Mesenchymal stem cell (in vitro differentiated cells and primary cell): ENCODE data around the gene S100A14.
A peak's percentile ranks its signal among the peaks of the same experiment; 100 is the strongest.

ENCODE experiments used
- DNase-seq: peaks from one replicate; pipeline ENCODE4 v3.0.0-alpha.2; 2013
- H2AFZ ChIP-seq: one replicate; pipeline ENCODE4 v1.6.1; 2013; ENCODE audit warnings: low read depth, mild to moderate bottlenecking, control low read depth, inconsistent platforms, low read length, moderate library complexity
- H2AK5ac ChIP-seq: 2 replicates; pipeline ENCODE4 v1.6.1; 2013; ENCODE audit warnings: low read length, moderate library complexity, mild to moderate bottlenecking, inconsistent platforms; ENCODE audit not compliant: severe bottlenecking
- H2BK120ac ChIP-seq: one replicate; pipeline ENCODE4 v1.6.1; 2013; ENCODE audit warnings: low read depth, mild to moderate bottlenecking, inconsistent platforms, low read length, moderate library complexity
- H2BK12ac ChIP-seq, 2 experiments: one replicate each; pipeline ENCODE4 v1.6.1; 2013; ENCODE audit warnings: inconsistent platforms in 2 of 2, low read length in 2 of 2, mild to moderate bottlenecking in 2 of 2, moderate library complexity in 2 of 2, control low read depth in 1 of 2
- H2BK15ac ChIP-seq: one replicate; pipeline ENCODE4 v1.6.1; 2013; ENCODE audit warnings: mild to moderate bottlenecking, low read depth, inconsistent platforms; ENCODE audit not compliant: poor library complexity, severe bottlenecking
- H2BK5ac ChIP-seq: 2 replicates; pipeline ENCODE4 v1.6.1; 2013; ENCODE audit warnings: low read depth, mild to moderate bottlenecking, low read length, control low read depth, inconsistent platforms; ENCODE audit not compliant: poor library complexity, severe bottlenecking
- H3K14ac ChIP-seq, 2 experiments: one replicate each; pipeline ENCODE4 v1.6.1; 2013; ENCODE audit warnings: inconsistent platforms in 2 of 2, low read length in 2 of 2, control low read depth in 1 of 2, mild to moderate bottlenecking in 1 of 2, moderate library complexity in 1 of 2
- H3K18ac ChIP-seq, 2 experiments: one replicate each; pipeline ENCODE4 v1.6.1; 2013; ENCODE audit warnings: inconsistent platforms in 2 of 2, low read length in 2 of 2, control low read depth in 1 of 2, low read depth in 1 of 2, mild to moderate bottlenecking in 1 of 2
- H3K23ac ChIP-seq, 2 experiments: one replicate each; pipeline ENCODE4 v1.6.1; 2013; ENCODE audit warnings: inconsistent platforms in 2 of 2, low read length in 2 of 2, mild to moderate bottlenecking in 2 of 2, moderate library complexity in 2 of 2, control low read depth in 1 of 2
- H3K27ac ChIP-seq: 2 replicates; pipeline ENCODE4 v1.5.1; 2013; ENCODE audit warnings: mild to moderate bottlenecking, moderate library complexity, low read length, control low read depth, inconsistent platforms; ENCODE audit not compliant: poor library complexity, severe bottlenecking
- H3K27me3 ChIP-seq, 2 experiments: 2 replicates each; pipeline versions ENCODE4 v1.6.1 to v1.7.0; 2013; ENCODE audit warnings: low read length in 2 of 2, mild to moderate bottlenecking in 2 of 2, moderate library complexity in 2 of 2, control low read depth in 1 of 2, inconsistent platforms in 1 of 2; ENCODE audit not compliant: control insufficient read depth in 1 of 2, insufficient read depth in 1 of 2
- H3K36me3 ChIP-seq, 2 experiments: 2 replicates each; pipeline versions ENCODE4 v1.6.1 to v1.7.0; 2013; ENCODE audit warnings: low read length in 2 of 2, control low read depth in 1 of 2, inconsistent platforms in 1 of 2, low read depth in 1 of 2, mild to moderate bottlenecking in 1 of 2; ENCODE audit not compliant: insufficient read depth in 2 of 2, control insufficient read depth in 1 of 2
- H3K4ac ChIP-seq, 2 experiments: one replicate each; pipeline ENCODE4 v1.6.1; 2013; ENCODE audit warnings: inconsistent platforms in 2 of 2, low read length in 2 of 2, mild to moderate bottlenecking in 2 of 2, moderate library complexity in 2 of 2, control low read depth in 1 of 2, low read depth in 1 of 2
- H3K4me1 ChIP-seq: 2 replicates; pipeline ENCODE4 v1.6.1; 2013; ENCODE audit warnings: low read depth, low read length, control low read depth; ENCODE audit not compliant: control insufficient read depth, insufficient read depth
- H3K4me2 ChIP-seq: 2 replicates; pipeline ENCODE4 v1.6.1; 2013; ENCODE audit warnings: low read length, mild to moderate bottlenecking, inconsistent platforms; ENCODE audit not compliant: poor library complexity, severe bottlenecking
- H3K4me3 ChIP-seq, 2 experiments: 2 replicates each; pipeline versions ENCODE4 v1.5.1 to v1.7.0; 2013; ENCODE audit warnings: low read length in 2 of 2, mild to moderate bottlenecking in 2 of 2, control low read depth in 1 of 2, low read depth in 1 of 2; ENCODE audit not compliant: insufficient read depth in 1 of 2
- H3K79me1 ChIP-seq: replicated peaks from 2 replicates; pipeline ENCODE4 v1.6.1; 2013; ENCODE audit warnings: mild to moderate bottlenecking, control low read depth, low read length, inconsistent platforms; ENCODE audit not compliant: poor library complexity, severe bottlenecking
- H3K9ac ChIP-seq: 2 replicates; pipeline ENCODE4 v1.7.0; 2013; ENCODE audit warnings: mild to moderate bottlenecking, low read length, moderate library complexity
- H3K9me3 ChIP-seq: 2 replicates; pipeline ENCODE4 v1.7.0; 2013; ENCODE audit warnings: mild to moderate bottlenecking, low read length; ENCODE audit not compliant: control insufficient read depth
- H4K8ac ChIP-seq: one replicate; pipeline ENCODE4 v1.6.1; 2013; ENCODE audit warnings: inconsistent platforms, mild to moderate bottlenecking, low read length, moderate library complexity
- H4K91ac ChIP-seq: one replicate; pipeline ENCODE4 v1.6.1; 2013; ENCODE audit warnings: mild to moderate bottlenecking, low read length, inconsistent platforms
- WGBS: methylation state at CpG from one replicate; pipeline ENCODE4 v1.1.7; 2013; ENCODE audit warnings: mixed read lengths; 5-methylcytosine and 5-hydroxymethylcytosine counted together

The S100A14 gene

GRCh38 chr1:153624965-153625611, 9.0 kb upstream of the S100A14 start:
- Histone ChIP-seq H3K4me2 (no peak overlapping the region), H4K91ac (no peak overlapping the region), H3K18ac (peak overlapping the region; percentile 23 to 28), H3K36me3 (peaks cover 20 to 51% of the 10 kb centered on the region in 2 experiments), H4K8ac (no peak overlapping the region), H2AFZ (no peak overlapping the region), H3K27me3 (no peaks in the 10 kb centered on the region), H3K79me1 (peaks cover 8% of the 10 kb centered on the region), H3K9me3 (no peaks in the 10 kb centered on the region), H3K14ac (no peak overlapping the region), H2BK12ac (no peak overlapping the region), H3K4ac (no peak overlapping the region), H3K27ac (no peak overlapping the region), H2AK5ac (peak overlapping the region; percentile 54), H2BK15ac (no peak overlapping the region), H2BK120ac (no peak overlapping the region), H3K4me1 (peaks cover 29% of the 10 kb centered on the region), H3K23ac (peak overlapping the region in 1 of 2 experiments; percentile 6), H3K9ac (peak overlapping the region; percentile 96), H3K4me3 (peak overlapping the region in 1 of 2 experiments; percentile 88), H2BK5ac (no peak overlapping the region)
- peak; percentile 30 for DNase-seq
- 71% methylated on average over 10 of the region's 10 CpGs for WGBS

GRCh38 chr1:153623101-153623500, 7.0 kb upstream of the S100A14 start:
- peaks cover 36 to 70% of the 10 kb centered on the region in 2 experiments for H3K36me3 ChIP-seq
- H2BK15ac ChIP-seq = no peak overlapping the region
- 87% methylated on average over 7 of the region's 7 CpGs for WGBS
- no peak overlapping the region for H4K8ac ChIP-seq
- H4K91ac ChIP-seq = no peak overlapping the region
- no peak overlapping the region for H2BK12ac ChIP-seq
- no peak overlapping the region for H2BK120ac ChIP-seq
- H3K4me2 ChIP-seq = no peak overlapping the region
- no peak overlapping the region for H3K14ac ChIP-seq
- H3K9ac ChIP-seq = peak overlapping the region; percentile 6
- H3K23ac ChIP-seq = no peak overlapping the region
- peaks cover 6% of the 10 kb centered on the region for H3K79me1 ChIP-seq
- H3K4me1 ChIP-seq = peaks cover 22% of the 10 kb centered on the region
- H3K27me3 ChIP-seq = no peaks in the 10 kb centered on the region
- no peak overlapping the region for H3K4me3 ChIP-seq
- H3K18ac ChIP-seq = no peak overlapping the region
- H3K27ac ChIP-seq = no peak overlapping the region
- no peak for DNase-seq
- peaks cover 5% of the 10 kb centered on the region for H3K9me3 ChIP-seq
- no peak overlapping the region for H3K4ac ChIP-seq
- no peak overlapping the region for H2BK5ac ChIP-seq
- no peak overlapping the region for H2AK5ac ChIP-seq
- no peak overlapping the region for H2AFZ ChIP-seq

- no peak overlapping the region for H3K4me3 ChIP-seq
- H3K9me3 ChIP-seq = peaks cover 5% of the 10 kb centered on the region
- H3K18ac ChIP-seq = no peak overlapping the region
- H3K36me3 ChIP-seq = peaks cover 30 to 59% of the 10 kb centered on the region in 2 experiments
- no peak overlapping the region for H3K14ac ChIP-seq
- no peak overlapping the region for H3K27ac ChIP-seq
- no peak overlapping the region for H3K9ac ChIP-seq
- no peak overlapping the region for H2AK5ac ChIP-seq
- H2BK5ac ChIP-seq = no peak overlapping the region
- H3K4me2 ChIP-seq = no peak overlapping the region
- no peak overlapping the region for H4K91ac ChIP-seq
- no peak overlapping the region for H2AFZ ChIP-seq
- no peak overlapping the region for H2BK12ac ChIP-seq
- peaks cover 13% of the 10 kb centered on the region for H3K4me1 ChIP-seq
- no peak overlapping the region for H3K23ac ChIP-seq
- DNase-seq = no peak
- H2BK15ac ChIP-seq = no peak overlapping the region
- peaks cover 4% of the 10 kb centered on the region for H3K79me1 ChIP-seq
- no peak overlapping the region for H4K8ac ChIP-seq
- no peak overlapping the region for H2BK120ac ChIP-seq
- H3K4ac ChIP-seq = no peak overlapping the region
- H3K27me3 ChIP-seq = no peaks in the 10 kb centered on the region
- WGBS = 96% methylated on average over 6 of the region's 6 CpGs
These were observed 3.0 kb upstream of the S100A14 start for GRCh38 chr1:153619171-153619570.

- no peak overlapping the region for H3K14ac ChIP-seq
- H3K4me1 ChIP-seq = peaks cover 20% of the 10 kb centered on the region
- H3K23ac ChIP-seq = no peak overlapping the region
- H3K4ac ChIP-seq = peak overlapping the region; percentile 15 to 65
- peaks cover 5% of the 10 kb centered on the region for H3K9me3 ChIP-seq
- WGBS = 13% methylated on average over 6 of the region's 6 CpGs
- H3K27me3 ChIP-seq = no peaks in the 10 kb centered on the region
- H2AK5ac ChIP-seq = no peak overlapping the region
- no peak overlapping the region for H2BK15ac ChIP-seq
- H3K4me3 ChIP-seq = no peak overlapping the region
- H3K79me1 ChIP-seq = peaks cover 3% of the 10 kb centered on the region
- H4K91ac ChIP-seq = no peak overlapping the region
- H3K36me3 ChIP-seq = peaks cover 24 to 45% of the 10 kb centered on the region in 2 experiments
- H3K4me2 ChIP-seq = no peak overlapping the region
- peak overlapping the region; percentile 50 for H4K8ac ChIP-seq
- H3K18ac ChIP-seq = peak overlapping the region in 1 of 2 experiments; percentile 5
- no peak overlapping the region for H2BK12ac ChIP-seq
- peak; percentile 70 for DNase-seq
- no peak overlapping the region for H2BK5ac ChIP-seq
- H2AFZ ChIP-seq = no peak overlapping the region
- peak overlapping the region; percentile 47 for H3K9ac ChIP-seq
- no peak overlapping the region for H3K27ac ChIP-seq
- peak overlapping the region; percentile 11 for H2BK120ac ChIP-seq
These were observed 1.5 kb upstream of the S100A14 start for GRCh38 chr1:153617663-153618062.
